IPS-15b (cell line): ENCODE data around the gene SNTB2.

ENCODE experiments used
- H3K27me3 ChIP-seq: one replicate; pipeline ENCODE4 v1.6.1; 2013; ENCODE audit warnings: low read length; ENCODE audit not compliant: control insufficient read depth, insufficient read depth
- H3K36me3 ChIP-seq: one replicate; pipeline ENCODE4 v1.6.1; 2013; ENCODE audit warnings: low read length; ENCODE audit not compliant: control insufficient read depth, insufficient read depth
- H3K4me1 ChIP-seq: one replicate; pipeline ENCODE4 v1.6.1; 2013; ENCODE audit warnings: mild to moderate bottlenecking, low read length; ENCODE audit not compliant: control insufficient read depth, insufficient read depth
- H3K4me3 ChIP-seq: one replicate; pipeline ENCODE4 v1.5.1; 2013; ENCODE audit warnings: low read depth, low read length
- H3K9ac ChIP-seq: one replicate; pipeline ENCODE4 v1.6.1; 2013; ENCODE audit warnings: low read depth, mild to moderate bottlenecking, low read length
- H3K9me3 ChIP-seq: one replicate; pipeline ENCODE4 v1.6.1; 2013; ENCODE audit warnings: mild to moderate bottlenecking, low read length; ENCODE audit not compliant: control insufficient read depth, insufficient read depth

The SNTB2 gene

DNA sequence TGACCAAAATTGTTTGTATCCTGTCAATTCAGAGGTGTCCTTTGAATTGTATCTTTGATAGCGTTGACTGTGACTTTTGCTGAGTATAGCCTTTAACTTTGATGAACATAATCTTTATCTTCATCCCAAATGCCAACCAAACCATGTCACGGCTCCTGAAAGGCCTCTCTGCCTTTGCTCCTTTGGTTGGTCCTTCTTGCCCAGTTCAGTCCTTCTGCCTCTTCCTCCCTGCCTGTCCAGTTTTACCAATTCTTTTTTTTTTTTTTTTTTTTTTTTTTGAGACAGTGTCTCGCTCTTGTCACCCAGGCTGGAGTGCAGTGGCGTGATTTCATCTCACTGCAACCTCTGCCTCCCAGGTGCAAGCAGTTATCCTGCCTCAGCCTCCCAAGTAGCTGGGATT, 111.3 kb downstream of the SNTB2 start:
- Histone ChIP-seq H3K27me3 (no peaks in the 10 kb centered on the region), H3K4me3 (no peak overlapping the region), H3K9me3 (no peaks in the 10 kb centered on the region), H3K36me3 (no peaks in the 10 kb centered on the region), H3K9ac (no peak overlapping the region), H3K4me1 (no peaks in the 10 kb centered on the region)

DNA sequence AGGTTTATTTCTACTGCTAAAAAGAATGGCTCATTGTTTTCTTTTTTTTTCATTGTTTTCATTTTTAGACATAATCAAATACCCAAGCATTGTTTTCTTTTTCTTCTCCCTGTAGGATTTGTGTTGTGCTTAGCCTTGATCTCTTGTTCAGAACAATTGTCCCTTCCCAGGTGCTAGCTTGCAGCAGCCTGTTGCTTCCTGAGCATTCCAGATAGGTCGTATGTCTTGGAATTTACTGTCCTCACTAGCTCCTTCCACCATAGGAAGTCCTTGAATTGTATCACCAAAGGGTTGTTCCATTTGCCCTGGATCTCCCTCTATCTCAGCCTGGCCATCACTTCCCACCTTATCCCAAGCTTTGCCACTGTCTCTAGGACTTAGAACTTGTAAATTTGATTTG, 114.2 kb downstream of the SNTB2 start:
- Histone ChIP-seq H3K27me3 (no peaks in the 10 kb centered on the region), H3K4me3 (no peak overlapping the region), H3K9me3 (no peaks in the 10 kb centered on the region), H3K4me1 (no peaks in the 10 kb centered on the region), H3K9ac (no peak overlapping the region), H3K36me3 (no peaks in the 10 kb centered on the region)

DNA sequence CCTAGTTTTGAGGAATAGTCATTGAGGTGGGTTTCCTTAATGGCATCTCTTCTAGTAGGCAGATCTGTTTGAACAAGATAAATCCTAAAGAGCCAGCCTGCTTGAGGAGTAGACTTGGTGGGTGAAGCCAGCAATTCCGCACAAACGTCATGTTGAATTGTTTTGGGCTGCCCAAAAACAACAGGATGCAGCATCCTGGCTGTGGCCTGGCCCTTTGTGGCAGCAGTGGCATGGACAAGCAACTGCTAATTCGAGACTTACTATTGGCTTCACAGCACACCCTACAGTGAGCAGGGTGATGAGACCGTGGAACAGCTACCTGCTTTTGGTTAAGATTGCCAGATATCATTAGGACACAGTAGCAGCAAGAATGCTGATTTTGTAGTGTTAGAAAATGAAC, 114.9 kb downstream of the SNTB2 start:
- Histone ChIP-seq H3K4me1 (no peaks in the 10 kb centered on the region), H3K36me3 (no peaks in the 10 kb centered on the region), H3K9ac (no peak overlapping the region), H3K9me3 (no peaks in the 10 kb centered on the region), H3K4me3 (no peak overlapping the region), H3K27me3 (no peaks in the 10 kb centered on the region)

DNA sequence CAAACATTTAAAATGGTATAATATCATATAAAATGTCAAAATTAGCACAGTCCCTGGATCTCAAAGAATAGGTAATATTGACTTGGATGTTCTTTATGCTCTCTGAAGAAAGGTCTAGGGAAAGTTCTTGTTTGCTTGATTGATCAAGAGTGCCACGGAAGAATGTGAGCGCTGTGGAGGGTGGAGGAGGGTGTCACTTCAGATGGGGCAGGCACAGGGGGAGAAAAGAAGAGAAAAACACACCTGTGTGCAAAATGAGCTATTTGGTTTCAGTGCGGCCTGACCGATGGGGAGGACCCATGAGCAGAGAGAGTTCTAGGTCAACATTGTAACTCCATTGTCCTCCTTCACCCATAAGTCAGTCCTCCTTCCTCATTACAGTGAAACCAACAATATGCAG, 115.3 kb downstream of the SNTB2 start:
- H3K9ac ChIP-seq = no peak overlapping the region
- H3K4me1 ChIP-seq = no peaks in the 10 kb centered on the region
- no peaks in the 10 kb centered on the region for H3K9me3 ChIP-seq
- no peaks in the 10 kb centered on the region for H3K27me3 ChIP-seq
- no peaks in the 10 kb centered on the region for H3K36me3 ChIP-seq
- no peak overlapping the region for H3K4me3 ChIP-seq

DNA sequence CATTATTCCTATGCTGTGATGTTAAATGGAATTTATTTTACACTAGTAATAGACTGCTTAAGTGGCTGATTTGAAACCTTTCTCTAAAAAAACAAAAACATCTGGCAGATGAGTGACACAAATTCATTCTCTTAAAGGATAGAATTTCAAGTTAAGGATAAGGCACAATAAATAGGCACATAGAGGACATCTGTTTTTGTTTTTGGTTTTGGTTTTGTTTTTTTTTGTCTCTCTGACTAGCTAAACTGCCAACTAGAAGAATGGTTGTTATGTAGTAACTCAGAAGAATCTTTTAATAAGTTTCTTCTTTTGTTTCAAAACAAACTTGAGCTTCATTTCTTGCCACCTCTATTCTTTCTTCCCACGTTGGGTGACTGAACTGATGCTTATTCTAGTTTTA, 119.1 kb downstream of the SNTB2 start:
- H3K9ac ChIP-seq = no peak overlapping the region
- H3K4me3 ChIP-seq = no peak overlapping the region
- H3K9me3 ChIP-seq = no peaks in the 10 kb centered on the region
- no peaks in the 10 kb centered on the region for H3K27me3 ChIP-seq
- no peaks in the 10 kb centered on the region for H3K4me1 ChIP-seq
- no peaks in the 10 kb centered on the region for H3K36me3 ChIP-seq

DNA sequence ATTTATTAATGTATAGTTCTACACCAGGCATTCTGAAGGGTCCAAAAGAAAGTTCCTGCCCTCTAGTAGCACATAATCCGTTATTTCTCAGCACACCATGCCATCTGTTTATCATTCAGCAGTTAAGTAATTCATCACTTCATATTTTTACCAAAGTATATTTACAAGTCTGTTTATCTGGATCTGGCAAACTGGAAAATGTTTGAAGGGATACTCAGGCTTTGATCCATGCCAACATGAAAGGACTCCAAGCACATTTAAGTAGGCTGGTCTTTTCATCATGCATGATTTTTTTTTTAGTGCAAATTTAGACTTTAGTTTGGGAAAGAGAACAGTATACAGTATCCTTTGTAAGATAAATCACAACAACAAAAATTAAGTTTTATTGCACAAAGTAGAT, 120.1 kb downstream of the SNTB2 start:
- H3K36me3 ChIP-seq = no peaks in the 10 kb centered on the region
- H3K27me3 ChIP-seq = no peaks in the 10 kb centered on the region
- no peak overlapping the region for H3K9ac ChIP-seq
- H3K4me3 ChIP-seq = no peak overlapping the region
- no peaks in the 10 kb centered on the region for H3K9me3 ChIP-seq
- H3K4me1 ChIP-seq = no peaks in the 10 kb centered on the region

DNA sequence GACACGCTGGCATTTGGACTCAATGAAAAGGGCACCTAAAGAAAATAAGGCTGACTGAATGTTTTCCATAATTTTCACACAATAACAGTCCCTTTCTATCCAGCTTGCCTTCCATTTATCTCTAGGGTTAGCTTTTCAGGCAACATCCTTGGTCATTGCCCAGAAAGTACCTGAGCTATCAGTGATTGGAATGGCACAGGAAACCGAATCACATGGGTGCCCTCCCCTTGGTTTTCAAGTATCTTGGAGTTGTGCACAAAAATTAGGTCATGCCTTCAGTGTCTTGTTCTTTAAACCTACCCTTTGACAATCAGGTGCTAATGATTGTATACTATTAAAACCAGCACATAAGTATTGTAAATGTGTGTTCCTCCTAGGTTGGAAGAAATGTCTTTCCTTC, 120.9 kb downstream of the SNTB2 start:
- Histone ChIP-seq H3K4me3 (no peak overlapping the region), H3K27me3 (no peaks in the 10 kb centered on the region), H3K4me1 (no peaks in the 10 kb centered on the region), H3K9me3 (no peaks in the 10 kb centered on the region), H3K9ac (no peak overlapping the region), H3K36me3 (no peaks in the 10 kb centered on the region)

DNA sequence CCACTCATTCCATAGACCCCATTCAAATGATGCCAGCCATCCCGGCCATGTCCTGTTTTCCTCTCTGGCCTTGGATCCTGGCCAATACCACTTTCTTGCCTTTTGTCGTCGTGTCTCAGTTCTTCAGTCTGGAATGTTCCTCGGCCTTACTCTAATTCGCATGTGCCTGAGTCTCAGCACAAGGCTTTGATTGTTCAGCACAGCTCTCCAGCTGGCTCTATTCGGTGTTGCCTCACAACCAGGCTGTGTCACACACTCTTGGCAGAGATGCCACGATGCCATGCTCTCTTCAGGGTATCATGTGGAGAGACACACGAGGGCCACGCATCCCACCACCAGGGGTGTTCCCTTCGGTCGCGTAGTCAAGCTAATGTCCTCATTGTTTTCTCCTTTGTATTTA, 122.4 kb downstream of the SNTB2 start:
- Histone ChIP-seq H3K4me1 (no peaks in the 10 kb centered on the region), H3K27me3 (no peaks in the 10 kb centered on the region), H3K36me3 (no peaks in the 10 kb centered on the region), H3K9ac (no peak overlapping the region), H3K4me3 (no peak overlapping the region), H3K9me3 (no peaks in the 10 kb centered on the region)

DNA sequence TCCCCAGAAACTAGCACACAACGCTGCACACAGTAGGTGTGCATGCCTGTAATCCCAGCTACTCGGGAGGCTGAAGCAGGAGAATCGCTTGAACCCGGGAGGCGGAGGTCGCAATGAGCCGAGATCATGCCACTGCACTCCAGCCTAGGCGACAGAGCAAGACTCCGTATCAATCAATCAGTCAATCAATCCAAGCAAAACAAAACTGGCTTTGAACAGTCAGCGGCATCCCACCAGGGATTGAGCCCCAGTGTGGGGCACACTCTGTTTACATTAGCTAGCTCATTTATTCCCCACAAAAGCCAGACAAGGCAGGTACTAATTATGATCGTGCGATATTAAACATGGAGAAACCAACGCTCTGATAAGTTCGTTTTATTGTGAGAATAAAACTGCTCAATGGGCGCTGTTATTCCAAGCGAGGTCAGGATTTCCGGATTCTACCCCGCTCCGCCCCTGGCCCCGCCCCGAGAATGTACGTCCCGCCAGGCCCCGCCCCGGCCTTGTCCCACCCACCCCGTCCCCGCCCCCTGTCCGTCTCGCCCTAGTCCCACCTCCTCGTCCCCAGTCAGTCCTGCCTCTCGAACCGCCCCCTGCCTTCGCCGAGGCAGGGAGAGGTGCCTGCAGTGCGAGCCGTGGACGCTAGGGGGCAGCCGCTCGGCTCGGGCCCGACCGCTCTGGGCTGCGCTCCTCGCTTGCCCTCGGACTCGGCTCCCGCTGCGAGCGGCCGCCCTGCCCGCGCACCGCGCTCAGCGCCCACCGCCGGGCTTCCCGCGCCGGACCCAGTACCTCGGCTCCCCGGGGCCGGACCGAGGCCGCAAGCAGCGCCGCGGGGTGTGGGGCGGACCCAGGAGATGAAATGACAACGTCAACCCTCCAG, 123.9 kb downstream of the SNTB2 start, which contains the start of gene VPS4A:
VPS4A (plus strand) TSS at position 698 of the 880 bp plus-strand sequence; CDS start at position 860, 162 bp downstream.
- Histone ChIP-seq H3K9ac (peak within 1 kb of the TSS; percentile 66), H3K9me3 (no peaks in the 10 kb centered on the region), H3K36me3 (peaks cover 4% of the 10 kb centered on the region), H3K4me1 (no peaks in the 10 kb centered on the region), H3K27me3 (no peaks in the 10 kb centered on the region), H3K4me3 (peak within 1 kb of the TSS; percentile 87)

DNA sequence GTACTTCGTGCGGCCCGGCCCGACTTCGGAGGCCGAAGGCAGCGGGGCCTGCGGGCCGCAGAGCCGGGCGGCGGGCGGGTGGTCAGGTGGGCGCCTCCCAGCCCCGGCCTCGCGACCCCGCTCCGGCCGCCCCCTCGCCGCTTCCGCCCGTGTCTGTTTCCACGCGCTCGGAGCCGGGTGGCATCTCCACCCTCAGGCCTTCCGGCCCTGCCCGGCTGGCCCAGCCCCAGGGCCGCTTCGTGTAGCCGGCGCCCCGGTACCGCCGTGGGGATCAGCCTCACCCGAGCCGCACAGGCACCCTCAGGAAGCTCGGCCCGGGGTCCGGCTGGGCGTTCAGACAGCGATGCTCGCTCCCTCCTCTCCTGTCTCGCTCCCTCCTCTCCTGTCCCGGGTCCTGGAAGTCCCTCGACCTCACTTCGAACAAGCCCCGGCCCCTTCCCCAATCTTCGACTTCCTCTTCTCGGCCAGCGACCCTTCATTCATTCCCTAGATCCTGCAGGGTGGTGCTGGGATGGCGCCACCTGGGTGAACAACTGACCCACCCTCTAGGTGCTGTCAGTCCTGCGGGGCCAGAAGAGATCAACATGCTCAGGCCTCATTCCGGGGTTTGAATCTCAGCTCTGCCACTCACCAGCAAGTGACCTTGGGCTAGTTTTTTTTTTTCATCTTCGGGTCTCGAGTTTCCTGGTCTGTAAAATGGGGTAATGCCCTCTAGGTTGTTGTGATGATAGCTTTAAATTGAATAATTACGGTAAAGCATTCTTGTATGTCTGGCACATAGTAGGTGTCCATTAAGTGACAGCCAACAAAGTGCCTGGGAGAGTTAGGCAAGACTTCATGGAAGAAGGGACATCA, 124.8 kb downstream of the SNTB2 start:
- H3K9me3 ChIP-seq = no peaks in the 10 kb centered on the region
- peaks cover 13% of the 10 kb centered on the region for H3K36me3 ChIP-seq
- H3K27me3 ChIP-seq = no peaks in the 10 kb centered on the region
- peak overlapping the region; percentile 79 for H3K4me3 ChIP-seq
- H3K4me1 ChIP-seq = no peaks in the 10 kb centered on the region
- H3K9ac ChIP-seq = peak overlapping the region; percentile 66

DNA sequence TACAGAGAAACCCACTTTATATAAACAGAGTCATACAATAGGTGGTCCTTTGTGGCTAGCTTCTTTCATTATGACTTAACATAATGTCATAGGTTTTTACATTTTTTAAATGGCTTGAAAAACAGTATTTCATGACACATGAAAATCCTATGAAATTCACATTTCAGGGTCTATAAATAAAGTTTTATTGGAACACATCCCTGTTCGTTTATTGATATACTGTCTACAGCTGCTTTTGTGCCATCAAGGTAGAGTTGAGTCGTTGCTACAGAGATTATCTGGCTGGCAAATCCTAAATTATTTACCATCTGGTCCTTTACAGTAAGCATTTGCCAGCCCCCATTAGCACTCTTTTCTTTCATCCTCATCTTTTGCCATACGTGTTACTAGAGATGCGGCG, 126.5 kb downstream of the SNTB2 start:
- Histone ChIP-seq H3K4me1 (no peaks in the 10 kb centered on the region), H3K9ac (no peak overlapping the region), H3K36me3 (peaks cover 19% of the 10 kb centered on the region), H3K9me3 (no peaks in the 10 kb centered on the region), H3K4me3 (no peak overlapping the region), H3K27me3 (no peaks in the 10 kb centered on the region)

DNA sequence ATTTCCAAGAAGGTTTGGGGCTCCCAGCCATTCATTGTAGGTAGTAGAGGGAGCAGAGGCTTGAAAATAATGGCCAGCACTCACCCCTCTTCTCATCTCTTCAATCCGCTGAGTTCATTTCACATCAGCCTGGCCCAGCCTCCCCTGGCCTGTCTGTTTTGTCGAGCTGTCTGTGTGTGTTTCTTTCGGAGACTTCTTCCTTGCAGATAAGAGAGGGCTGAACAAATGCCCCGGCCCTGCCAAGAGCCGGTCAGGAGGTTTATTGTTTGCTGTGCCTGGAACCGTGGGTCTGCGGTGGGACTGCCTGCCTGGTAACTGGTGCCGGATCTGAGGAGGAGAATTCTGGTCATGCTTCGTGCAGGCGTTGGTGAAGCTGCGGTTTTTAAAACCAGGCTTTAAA, 127.6 kb downstream of the SNTB2 start:
- peaks cover 28% of the 10 kb centered on the region for H3K36me3 ChIP-seq
- no peak overlapping the region for H3K9ac ChIP-seq
- H3K4me1 ChIP-seq = no peaks in the 10 kb centered on the region
- no peak overlapping the region for H3K4me3 ChIP-seq
- no peaks in the 10 kb centered on the region for H3K9me3 ChIP-seq
- no peaks in the 10 kb centered on the region for H3K27me3 ChIP-seq
